Measurements from ENCODE around the gene PRR29.

The PRR29 gene

DNA sequence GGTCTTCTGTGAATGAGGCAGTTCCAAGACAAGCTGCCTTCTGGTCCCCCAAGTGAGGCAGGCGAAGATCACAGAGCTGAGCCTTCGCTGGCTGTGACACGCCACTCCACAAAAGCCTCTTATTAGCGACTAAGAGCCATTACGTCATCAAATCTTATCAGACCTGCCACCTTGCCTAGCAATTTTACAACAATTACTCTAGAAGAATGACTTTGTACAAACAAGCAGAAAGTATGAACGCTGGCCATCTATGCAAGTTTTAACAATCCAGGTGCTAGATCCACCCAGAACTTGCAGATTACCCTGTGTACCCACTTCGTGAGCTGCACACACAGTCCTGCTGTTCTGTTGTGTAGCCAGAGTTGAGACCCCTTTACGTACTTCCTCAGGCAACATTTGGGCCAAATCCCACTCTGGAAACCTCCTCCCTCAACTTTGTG is 26.1 kb downstream of the PRR29 start:
- Histone ChIP-seq H3K4me2 (ENCODE audit: low read depth, low read length, poor library complexity, severe bottlenecking) (no peak overlapping the region), H3K9me2 (replicated peaks; ENCODE audit: insufficient read depth, low read length) (no peaks in the 10 kb centered on the region), H3F3A (ENCODE audit: insufficient read depth) (peaks cover 50% of the 10 kb centered on the region), H3K27ac (ENCODE audit: low read depth, low read length) (peak overlapping the region; percentile 64), H3K9ac (ENCODE audit: low read length) (no peak overlapping the region), H2AFZ (ENCODE audit: low read depth, low read length, severe bottlenecking) (no peak overlapping the region), H4K20me1 (ENCODE audit: low read depth, low read length) (no peaks in the 10 kb centered on the region), H3K36me3 (ENCODE audit: low read length) (no peaks in the 10 kb centered on the region), H3K27me3 (ENCODE audit: low read length) (no peaks in the 10 kb centered on the region), H3K9me3 (ENCODE audit: insufficient read depth, low read length) (no peaks in the 10 kb centered on the region), H3K4me3 (ENCODE audit: insufficient read depth, low read length, poor library complexity, severe bottlenecking) (no peak overlapping the region), H3K79me2 (ENCODE audit: insufficient read depth, low read length) (no peaks in the 10 kb centered on the region; the same call in 1 of the 2 replicates)
- TF ChIP-seq EZH2phosphoT487 (conservative IDR thresholded peaks at IDR 0.05; ENCODE audit: low read length), result no peak
- TF ChIP-seq, protein P1, sequence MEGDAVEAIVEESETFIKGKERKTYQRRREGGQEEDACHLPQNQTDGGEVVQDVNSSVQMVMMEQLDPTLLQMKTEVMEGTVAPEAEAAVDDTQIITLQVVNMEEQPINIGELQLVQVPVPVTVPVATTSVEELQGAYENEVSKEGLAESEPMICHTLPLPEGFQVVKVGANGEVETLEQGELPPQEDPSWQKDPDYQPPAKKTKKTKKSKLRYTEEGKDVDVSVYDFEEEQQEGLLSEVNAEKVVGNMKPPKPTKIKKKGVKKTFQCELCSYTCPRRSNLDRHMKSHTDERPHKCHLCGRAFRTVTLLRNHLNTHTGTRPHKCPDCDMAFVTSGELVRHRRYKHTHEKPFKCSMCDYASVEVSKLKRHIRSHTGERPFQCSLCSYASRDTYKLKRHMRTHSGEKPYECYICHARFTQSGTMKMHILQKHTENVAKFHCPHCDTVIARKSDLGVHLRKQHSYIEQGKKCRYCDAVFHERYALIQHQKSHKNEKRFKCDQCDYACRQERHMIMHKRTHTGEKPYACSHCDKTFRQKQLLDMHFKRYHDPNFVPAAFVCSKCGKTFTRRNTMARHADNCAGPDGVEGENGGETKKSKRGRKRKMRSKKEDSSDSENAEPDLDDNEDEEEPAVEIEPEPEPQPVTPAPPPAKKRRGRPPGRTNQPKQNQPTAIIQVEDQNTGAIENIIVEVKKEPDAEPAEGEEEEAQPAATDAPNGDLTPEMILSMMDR (IDR thresholded peaks at IDR 0.05; ENCODE audit: insufficient read depth, low read length, poor library complexity, severe bottlenecking), result no peak

GRCh38 chr17:64024781-64025731 is 26.9 kb downstream of the PRR29 start:
- no peaks in the 10 kb centered on the region for H3K9me3 ChIP-seq (ENCODE audit: insufficient read depth, low read length)
- no peaks in the 10 kb centered on the region for H3K27me3 ChIP-seq (ENCODE audit: low read length)
- no peak overlapping the region for H3K4me3 ChIP-seq (ENCODE audit: insufficient read depth, low read length, poor library complexity, severe bottlenecking)
- peak overlapping the region; percentile 37; the same call in 1 of the 2 replicates for H3K9ac ChIP-seq (ENCODE audit: low read length)
- peak overlapping the region; percentile 46 for H3K4me2 ChIP-seq (ENCODE audit: low read depth, low read length, poor library complexity, severe bottlenecking)
- H3K79me2 ChIP-seq (ENCODE audit: insufficient read depth, low read length), result no peaks in the 10 kb centered on the region
- no peaks in the 10 kb centered on the region for H3K9me2 ChIP-seq (replicated peaks; ENCODE audit: insufficient read depth, low read length)
- H3F3A ChIP-seq (ENCODE audit: insufficient read depth), result peaks cover 42% of the 10 kb centered on the region
- TF ChIP-seq EZH2phosphoT487 (conservative IDR thresholded peaks at IDR 0.05; ENCODE audit: low read length), result no peak
- TF ChIP-seq, protein P1 (IDR thresholded peaks at IDR 0.05; ENCODE audit: insufficient read depth, low read length, poor library complexity, severe bottlenecking), result no peak
- H3K36me3 ChIP-seq (ENCODE audit: low read length), result no peaks in the 10 kb centered on the region
- H4K20me1 ChIP-seq (ENCODE audit: low read depth, low read length), result no peaks in the 10 kb centered on the region
- peak overlapping the region; percentile 82 for H2AFZ ChIP-seq (ENCODE audit: low read depth, low read length, severe bottlenecking)
- peak overlapping the region; percentile 64 for H3K27ac ChIP-seq (ENCODE audit: low read depth, low read length)

GRCh38 chr17:64025732-64026294 is 27.7 kb downstream of the PRR29 start:
- peak overlapping the region; percentile 46 for H3K4me2 ChIP-seq (ENCODE audit: low read depth, low read length, poor library complexity, severe bottlenecking)
- H3K9me3 ChIP-seq (ENCODE audit: insufficient read depth, low read length), result no peaks in the 10 kb centered on the region
- H3K27ac ChIP-seq (ENCODE audit: low read depth, low read length), result peak overlapping the region; percentile 64
- no peaks in the 10 kb centered on the region for H3K9me2 ChIP-seq (replicated peaks; ENCODE audit: insufficient read depth, low read length)
- no peaks in the 10 kb centered on the region for H3K27me3 ChIP-seq (ENCODE audit: low read length)
- peak overlapping the region; percentile 37; the same call in 1 of the 2 replicates for H3K9ac ChIP-seq (ENCODE audit: low read length)
- peak overlapping the region; percentile 82 for H2AFZ ChIP-seq (ENCODE audit: low read depth, low read length, severe bottlenecking)
- TF ChIP-seq, protein P1 (IDR thresholded peaks at IDR 0.05; ENCODE audit: insufficient read depth, low read length, poor library complexity, severe bottlenecking), result peak; percentile 98
- no peak for TF ChIP-seq EZH2phosphoT487 (conservative IDR thresholded peaks at IDR 0.05; ENCODE audit: low read length)
- peaks cover 37% of the 10 kb centered on the region for H3F3A ChIP-seq (ENCODE audit: insufficient read depth)
- no peaks in the 10 kb centered on the region for H4K20me1 ChIP-seq (ENCODE audit: low read depth, low read length)
- no peak overlapping the region for H3K4me3 ChIP-seq (ENCODE audit: insufficient read depth, low read length, poor library complexity, severe bottlenecking)
- H3K36me3 ChIP-seq (ENCODE audit: low read length), result no peaks in the 10 kb centered on the region
- no peaks in the 10 kb centered on the region for H3K79me2 ChIP-seq (ENCODE audit: insufficient read depth, low read length)

Measured in SU-DHL-6 (cell line).